ENCODE measurements around the gene C21orf58. TPM values are rescaled to one million over a fixed set of nuclear protein-coding genes. Genes with fewer than 3 reads are reported as not detected.

The C21orf58 gene
- total RNA-seq, 2 donors from 2014 or later = 0.31 to 0.74 TPM

- no peaks in the 10 kb centered on the region for H3K9me3 ChIP-seq
- peaks cover 63% of the 10 kb centered on the region for H3K36me3 ChIP-seq
- TF ChIP-seq CTCF (IDR thresholded peaks at IDR 0.05) = peak; percentile 17 to 32
- no peaks in the 10 kb centered on the region for H3K27me3 ChIP-seq
- peak; percentile 64 for DNase-seq (ENCODE audit: low spot score)
- H3K27ac ChIP-seq = peak overlapping the region in 1 of 2 donors; percentile 48
- H3K4me3 ChIP-seq = no peak overlapping the region
- no peaks in the 10 kb centered on the region for H3K4me1 ChIP-seq
These were observed 24.2 kb upstream of the C21orf58 start for GRCh38 chr21:46347791-46348381.

GRCh38 chr21:46347203-46347550 lies 23.5 kb upstream of the C21orf58 start:
- Histone ChIP-seq H3K27ac (peak overlapping the region in 1 of 2 donors; percentile 8), H3K4me3 (no peak overlapping the region), H3K4me1 (no peaks in the 10 kb centered on the region), H3K27me3 (no peaks in the 10 kb centered on the region), H3K36me3 (peaks cover 56% of the 10 kb centered on the region), H3K9me3 (no peaks in the 10 kb centered on the region)
- no peak for DNase-seq (ENCODE audit: low spot score)
- TF ChIP-seq CTCF (IDR thresholded peaks at IDR 0.05) = no peak

- no peak for TF ChIP-seq CTCF (IDR thresholded peaks at IDR 0.05)
- H3K36me3 ChIP-seq = peaks cover 50% of the 10 kb centered on the region
- no peaks in the 10 kb centered on the region for H3K27me3 ChIP-seq
- H3K9me3 ChIP-seq = no peaks in the 10 kb centered on the region
- H3K27ac ChIP-seq = peak overlapping the region in 1 of 2 donors; percentile 8
- DNase-seq (ENCODE audit: low spot score) = no peak
- H3K4me3 ChIP-seq = no peak overlapping the region
- no peaks in the 10 kb centered on the region for H3K4me1 ChIP-seq
These were observed 22.9 kb upstream of the C21orf58 start for GRCh38 chr21:46346296-46347202.

GRCh38 chr21:46345861-46346260 lies 22.2 kb upstream of the C21orf58 start:
- TF ChIP-seq CTCF (IDR thresholded peaks at IDR 0.05) = no peak
- H3K36me3 ChIP-seq = peaks cover 43% of the 10 kb centered on the region
- no peak overlapping the region for H3K4me3 ChIP-seq
- H3K9me3 ChIP-seq = no peaks in the 10 kb centered on the region
- no peaks in the 10 kb centered on the region for H3K27me3 ChIP-seq
- H3K4me1 ChIP-seq = no peaks in the 10 kb centered on the region
- H3K27ac ChIP-seq = no peak overlapping the region
- no peak for DNase-seq (ENCODE audit: low spot score)

GRCh38 chr21:46344219-46344915 lies 20.7 kb upstream of the C21orf58 start:
- Histone ChIP-seq H3K4me1 (no peaks in the 10 kb centered on the region), H3K27me3 (no peaks in the 10 kb centered on the region), H3K36me3 (peaks cover 28% of the 10 kb centered on the region), H3K27ac (no peak overlapping the region), H3K4me3 (no peak overlapping the region), H3K9me3 (no peaks in the 10 kb centered on the region)
- no peak for DNase-seq (ENCODE audit: low spot score)
- no peak for TF ChIP-seq CTCF (IDR thresholded peaks at IDR 0.05)

Data from right atrium auricular region (tissue), 2 donors.